GM18951 (cell line): ENCODE data around the gene BTG2.

Source experiments
- POLR2A ChIP-seq: IDR thresholded peaks from 4 replicates; pipeline ENCODE4 v1.6.1; 2011; ENCODE audit warnings: mild to moderate bottlenecking; ENCODE audit not compliant: insufficient read length, insufficient read depth; ENCODE audit errors: extremely low read depth
- in situ Hi-C: fragments of 300-500 bp; cut with MboI; formaldehyde crosslinking; loops from one replicate; pipeline ENCODE4 v1.12.0; 2022; ENCODE audit warnings: low sequenced_read_pairs, mixed read lengths, inconsistent platforms; ENCODE audit not compliant: unreplicated experiment

Gene BTG2

GRCh38 chr1:203271962-203272632 lies 33.2 kb upstream of the BTG2 start:
- TF ChIP-seq POLR2A: no peak
- in situ Hi-C loops: loop anchor here (5.0 kb wide), 3 partner anchors 35 to 215 kb away; partner anchors contain the start of gene BTG2

DNA sequence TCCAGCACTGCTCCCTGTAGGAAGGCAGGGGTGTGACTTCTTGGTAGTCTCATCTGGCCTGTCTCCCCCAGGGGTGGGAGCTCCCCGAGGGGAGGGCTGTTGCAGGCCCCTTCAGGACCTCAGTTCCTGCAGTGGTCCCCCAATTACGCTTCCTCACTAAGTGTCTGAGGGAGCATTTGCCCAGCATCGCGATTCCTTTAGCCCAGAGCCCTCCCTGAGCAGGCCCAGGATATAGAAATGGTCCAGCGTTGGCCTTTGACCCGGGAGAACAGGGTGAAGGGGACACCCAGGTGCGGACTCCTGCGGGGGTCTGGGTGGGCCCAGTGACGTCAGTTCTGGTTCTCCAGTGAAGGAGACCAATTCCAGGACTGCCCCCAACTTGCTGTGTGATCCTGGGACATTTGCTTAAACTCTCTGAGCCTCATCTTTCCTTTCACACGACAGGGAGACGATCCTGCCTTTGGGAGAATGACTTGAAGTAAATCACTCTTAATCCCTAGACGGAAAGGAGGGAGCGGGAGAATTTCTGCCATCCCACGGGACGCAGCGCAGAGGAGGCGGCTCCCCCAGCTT lies 32.6 kb upstream of the BTG2 start:
- in situ Hi-C loops: loop anchor here (5.0 kb wide), 3 partner anchors 35 to 215 kb away; partner anchors contain the start of gene BTG2
- TF ChIP-seq POLR2A: no peak

GRCh38 chr1:203273206-203273868 lies 32.0 kb upstream of the BTG2 start:
- peak; percentile 43 for TF ChIP-seq POLR2A
- in situ Hi-C loops: loop anchor here (5.0 kb wide), 3 partner anchors 34 to 214 kb away; partner anchors contain the start of gene BTG2

- TF ChIP-seq POLR2A: peak; percentile 51
- in situ Hi-C loops: loop anchor here (5.0 kb wide), 3 partner anchors 33 to 213 kb away; partner anchors contain the start of gene BTG2
These were observed 31.3 kb upstream of the BTG2 start for GRCh38 chr1:203273869-203274602.

GRCh38 chr1:203274603-203275381 lies 30.5 kb upstream of the BTG2 start:
- TF ChIP-seq POLR2A: no peak
- in situ Hi-C loops: loop anchor here (5.0 kb wide), 3 partner anchors 33 to 213 kb away; partner anchors contain the start of gene BTG2

DNA sequence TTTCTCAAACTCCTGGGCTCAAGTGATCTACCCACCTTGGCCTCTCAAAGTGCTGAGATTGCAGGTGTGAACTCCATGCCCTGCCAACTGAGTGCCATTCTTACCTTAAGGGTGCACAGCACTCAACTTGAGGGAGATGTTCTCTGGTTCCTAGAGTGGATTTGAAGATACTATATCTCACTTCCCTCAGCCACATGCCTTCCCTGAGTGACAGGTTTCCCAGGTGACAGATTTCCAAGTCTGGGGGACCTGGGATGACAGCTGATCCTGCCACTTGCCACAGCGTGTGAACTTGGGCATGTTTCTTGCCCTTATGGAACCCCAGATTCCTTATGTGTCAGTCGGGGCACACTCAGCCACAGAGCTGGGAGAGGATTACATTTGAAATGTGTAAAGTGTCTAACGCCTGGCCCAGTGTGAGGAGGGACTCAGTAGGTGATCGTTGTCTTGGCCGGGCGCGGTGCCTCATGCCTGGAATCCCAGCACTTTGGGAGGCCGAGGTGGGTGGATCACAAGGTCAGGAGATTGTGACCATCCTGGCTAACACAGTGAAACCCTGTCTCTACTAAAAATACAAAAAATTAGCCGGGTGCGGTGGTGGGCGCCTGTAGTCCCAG lies 29.6 kb upstream of the BTG2 start:
- no peak for TF ChIP-seq POLR2A
- in situ Hi-C loops: no loop called here

DNA sequence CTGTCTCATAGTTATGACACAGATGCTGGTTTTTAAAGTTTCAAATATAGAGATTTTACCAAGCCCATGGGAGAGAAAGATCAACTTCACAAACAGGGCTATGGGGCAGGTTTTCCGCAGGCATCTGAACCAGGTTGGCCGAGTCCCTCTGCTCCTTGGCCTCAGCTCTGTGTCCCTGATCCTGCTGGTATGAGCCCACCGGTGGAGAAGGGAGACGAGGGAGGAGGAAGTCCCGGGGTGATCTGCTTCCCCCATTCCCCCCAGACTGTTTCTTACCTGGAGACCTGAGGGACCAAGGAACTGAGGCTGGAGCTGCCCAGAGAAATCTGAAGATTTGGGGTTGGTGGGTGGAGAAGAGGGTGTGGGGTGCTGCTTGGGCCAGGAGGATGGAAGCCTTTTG lies 28.9 kb upstream of the BTG2 start:
- no peak for TF ChIP-seq POLR2A
- in situ Hi-C loops: no loop called here

GRCh38 chr1:203276916-203277545 lies 28.3 kb upstream of the BTG2 start:
- in situ Hi-C loops: no loop called here
- TF ChIP-seq POLR2A: no peak

GRCh38 chr1:203278082-203278884 lies 27.0 kb upstream of the BTG2 start:
- in situ Hi-C loops: no loop called here
- peak; percentile 37 for TF ChIP-seq POLR2A

- TF ChIP-seq POLR2A: no peak
These were observed 26.4 kb upstream of the BTG2 start for GRCh38 chr1:203278885-203279406.

GRCh38 chr1:203280061-203280460 lies 25.3 kb upstream of the BTG2 start:
- TF ChIP-seq POLR2A: no peak
- in situ Hi-C loops: no loop called here

More at GRCh38 chr1:203278885-203279406, 26.4 kb upstream of the BTG2 start:
- in situ Hi-C loops: no loop called here
